Endometrial microvascular endothelial cells (primary cell): ENCODE measurements around the gene BRK1. TPM values are rescaled to one million over a fixed set of nuclear protein-coding genes. Genes with fewer than 3 reads are reported as not detected.
"Not testable (repeated sequence)": the region's sequence is repeated elsewhere in the genome, so short reads cannot be mapped to it uniquely, and the experiment has no call there.

ENCODE experiments used
- in situ Hi-C: cut with HindIII; loops from 2 replicates; pipeline ENCODE4 v1.10.0; 2017; ENCODE audit warnings: low sequenced_read_pairs, low pct_unique_long_range_greater_than_20kb; ENCODE audit errors: inconsistent ontology term
- total RNA-seq: library from RNA; depleted of rRNA; stranded (reverse); fragments of >200 nt; gene quantifications from one replicate; pipeline ENCODE4 v1.2.3, GENCODE V29; 2015; ENCODE audit errors: inconsistent ontology term

BRK1 gene
- total RNA-seq = 140 TPM

GRCh38 chr3:10115326-10116137 is at the start of gene BRK1:
Gene BRK1, plus strand, starts transcription at chr3:10115675. Its CDS starts 27 bp downstream, at chr3:10115702.
- in situ Hi-C loops = no loop called here

GRCh38 chr3:10070077-10070476 is 45.4 kb upstream of the BRK1 start:
- in situ Hi-C loops = not testable (repeated sequence)

- in situ Hi-C loops = no loop called here
Measured at GRCh38 chr3:10074666-10075065, 40.8 kb upstream of the BRK1 start.

GRCh38 chr3:10081871-10082270 is 33.6 kb upstream of the BRK1 start:
- in situ Hi-C loops = no loop called here

GRCh38 chr3:10085738-10086137 is 29.7 kb upstream of the BRK1 start:
- in situ Hi-C loops = no loop called here

GRCh38 chr3:10088256-10088655 is 27.2 kb upstream of the BRK1 start:
- in situ Hi-C loops = no loop called here

- in situ Hi-C loops = no loop called here
Measured at GRCh38 chr3:10090179-10090578, 25.3 kb upstream of the BRK1 start.

GRCh38 chr3:10090774-10091173 is 24.7 kb upstream of the BRK1 start:
- in situ Hi-C loops = not testable (repeated sequence)

GRCh38 chr3:10091387-10091786 is 24.1 kb upstream of the BRK1 start:
- in situ Hi-C loops = not testable (repeated sequence)

- in situ Hi-C loops = no loop called here
Measured at GRCh38 chr3:10093678-10094077, 21.8 kb upstream of the BRK1 start.

GRCh38 chr3:10099041-10099440 is 16.4 kb upstream of the BRK1 start:
- in situ Hi-C loops = no loop called here

- in situ Hi-C loops = no loop called here
Measured at GRCh38 chr3:10106919-10107318, 8.6 kb upstream of the BRK1 start.

GRCh38 chr3:10108091-10108490 is 7.4 kb upstream of the BRK1 start, which contains the start of gene FANCD2OS:
Gene FANCD2OS, minus strand, starts transcription at chr3:10108255. Its CDS starts 3,481 bp downstream, at chr3:10104774.
- in situ Hi-C loops = no loop called here

GRCh38 chr3:10116138-10116460 is 624 bp downstream of the BRK1 start:
- in situ Hi-C loops = no loop called here

- in situ Hi-C loops = no loop called here
Measured at GRCh38 chr3:10116928-10117327, 1.5 kb downstream of the BRK1 start.

GRCh38 chr3:10119376-10119775 is 3.9 kb downstream of the BRK1 start:
- in situ Hi-C loops = no loop called here

GRCh38 chr3:10121064-10121463 is 5.6 kb downstream of the BRK1 start:
- in situ Hi-C loops = no loop called here

- in situ Hi-C loops = no loop called here
Measured at GRCh38 chr3:10122724-10123123, 7.2 kb downstream of the BRK1 start.

- in situ Hi-C loops = not testable (repeated sequence)
Measured at GRCh38 chr3:10135872-10136271, 20.4 kb downstream of the BRK1 start.

GRCh38 chr3:10136426-10137005 is 21.0 kb downstream of the BRK1 start:
- in situ Hi-C loops = no loop called here
